HepG2 (cell line): ENCODE measurements around the gene FBXW5. TPM values are rescaled to one million over a fixed set of nuclear protein-coding genes. Genes with fewer than 3 reads are reported as not detected.
A peak's percentile ranks its signal among the peaks of the same experiment; 100 is the strongest.

Experiments
- ATF7-NPFF ChIP-seq: sonication (generic); formaldehyde crosslinking; IDR thresholded peaks from 2 replicates; pipeline ENCODE4 v1.8.1; 2023; ENCODE audit warnings: mild to moderate bottlenecking, low read depth, missing genetic modification reagents, moderate library complexity
- BHLHE40 ChIP-seq: IDR thresholded peaks from 2 replicates; pipeline ENCODE4 v1.6.1; 2011; ENCODE audit warnings: low read length, improper control_type of control experiment
- CCAR2 ChIP-seq: fragments of 200-400 bp; formaldehyde crosslinking; optimal IDR thresholded peaks from 2 replicates; pipeline ENCODE3; 2018; ENCODE audit warnings: low read depth, mild to moderate bottlenecking, low read length, moderate library complexity
- EHMT2 ChIP-seq: fragments of 200-600 bp; sonication (generic); IDR thresholded peaks from 2 replicates; pipeline ENCODE4 v1.7.0; 2017; ENCODE audit warnings: antibody characterized with exemption, low read depth, low read length, borderline replicate concordance
- FOXK1 ChIP-seq: sonication (generic); formaldehyde crosslinking; IDR thresholded peaks from 2 replicates; pipeline ENCODE4 v1.4.0; 2020; ENCODE audit warnings: low read depth, missing genetic modification reagents, borderline replicate concordance
- GATAD2A ChIP-seq: IDR thresholded peaks from 2 replicates; pipeline ENCODE4 v1.6.1; 2016
- HDAC2 ChIP-seq: sonication (generic); formaldehyde crosslinking; IDR thresholded peaks from 2 replicates; pipeline ENCODE4 v1.4.0; 2020; ENCODE audit warnings: missing genetic modification reagents
- HNF1B ChIP-seq: sonication (generic); formaldehyde crosslinking; IDR thresholded peaks from 2 replicates; pipeline ENCODE4 v1.5.1; 2020; ENCODE audit warnings: mild to moderate bottlenecking, moderate library complexity, missing genetic modification reagents
- JUN ChIP-seq: sonication (generic); formaldehyde crosslinking; IDR thresholded peaks from 2 replicates; pipeline ENCODE4 v1.4.0; 2020; ENCODE audit warnings: mild to moderate bottlenecking, missing genetic modification reagents
- NFKBIZ ChIP-seq: IDR thresholded peaks from 2 replicates; pipeline ENCODE4 v1.6.1; 2018; ENCODE audit warnings: missing genetic modification reagents, missing compliant biosample characterization
- NR2F1 ChIP-seq, 2 experiments: fragments of 450-650 bp in 1 of 2; formaldehyde crosslinking in 1 of 2; IDR thresholded peaks; 2 replicates each; pipeline versions ENCODE4 v1.5.0 to v1.6.1; 2016 to 2020; ENCODE audit warnings: mild to moderate bottlenecking in 1 of 2, missing compliant biosample characterization in 1 of 2, missing genetic modification reagents in 1 of 2, moderate library complexity in 1 of 2
- PCBP2 ChIP-seq: fragments of 200-400 bp; formaldehyde crosslinking; optimal IDR thresholded peaks from 2 replicates; pipeline ENCODE3; 2018; ENCODE audit warnings: low read length, low read depth; ENCODE audit not compliant: poor library complexity, severe bottlenecking
- PHF20 ChIP-seq: sonication (generic); formaldehyde crosslinking; IDR thresholded peaks from 2 replicates; pipeline ENCODE4 v1.5.0; 2020; ENCODE audit warnings: mild to moderate bottlenecking, missing genetic modification reagents
- RXRB ChIP-seq: IDR thresholded peaks from 2 replicates; pipeline ENCODE4 v1.6.1; 2016; ENCODE audit warnings: borderline replicate concordance, missing genetic modification reagents, missing compliant biosample characterization
- SMAD3 ChIP-seq: sonication (generic); formaldehyde crosslinking; IDR thresholded peaks from 2 replicates; pipeline ENCODE4 v1.4.0; 2020; ENCODE audit warnings: missing genetic modification reagents
- SP1 ChIP-seq, 2 experiments: fragments of 450-650 bp in 1 of 2; sonication (generic) in 1 of 2; formaldehyde crosslinking in 1 of 2; IDR thresholded peaks; 2 replicates each; pipeline versions ENCODE4 v1.4.0 to v1.6.1; 2016 to 2020; ENCODE audit warnings: missing genetic modification reagents in 1 of 2
- ZBTB38 ChIP-seq: sonication (generic); formaldehyde crosslinking; IDR thresholded peaks from 2 replicates; pipeline ENCODE4 v1.5.1; 2020; ENCODE audit warnings: mild to moderate bottlenecking, missing genetic modification reagents
- ZBTB7A ChIP-seq: sonication (generic); formaldehyde crosslinking; IDR thresholded peaks from 2 replicates; pipeline ENCODE4 v1.8.0; 2022; ENCODE audit warnings: mild to moderate bottlenecking, missing genetic modification reagents
- ZFP36L2 ChIP-seq: sonication (generic); formaldehyde crosslinking; IDR thresholded peaks from 2 replicates; pipeline ENCODE4 v1.4.0; 2020; ENCODE audit warnings: missing genetic modification reagents
- ZNF230 ChIP-seq: sonication (generic); formaldehyde crosslinking; IDR thresholded peaks from 2 replicates; pipeline ENCODE4 v1.4.0; 2020; ENCODE audit warnings: mild to moderate bottlenecking, missing genetic modification reagents
- ZNF598 ChIP-seq: sonication (generic); formaldehyde crosslinking; IDR thresholded peaks from 2 replicates; pipeline ENCODE4 v1.5.1; 2020; ENCODE audit warnings: mild to moderate bottlenecking, missing genetic modification reagents, borderline replicate concordance
- ZNF687 ChIP-seq: sonication (generic); formaldehyde crosslinking; IDR thresholded peaks from 2 replicates; pipeline ENCODE4 v1.5.1; 2020; ENCODE audit warnings: mild to moderate bottlenecking, missing genetic modification reagents, moderate library complexity
- ZNF7 ChIP-seq: IDR thresholded peaks from 2 replicates; pipeline ENCODE4 v1.6.1; 2016; ENCODE audit warnings: missing biosample characterization, missing genetic modification reagents
- ZNF749 ChIP-seq: sonication (generic); formaldehyde crosslinking; IDR thresholded peaks from 2 replicates; pipeline ENCODE4 v1.8.0; 2022; ENCODE audit warnings: mild to moderate bottlenecking, missing genetic modification reagents, moderate library complexity, borderline replicate concordance
- ZNF776 ChIP-seq: sonication (generic); formaldehyde crosslinking; IDR thresholded peaks from 2 replicates; pipeline ENCODE4 v1.4.0; 2020; ENCODE audit warnings: mild to moderate bottlenecking, missing genetic modification reagents
- polyA plus RNA-seq, 8 experiments: library from polyadenylated mRNA; depleted of rRNA in 3 of 8; stranded (reverse) in 7 of 8; unstranded in 1 of 8; fragments of >200 nt; fragmentation: Illumina TruSeq in 4 of 8; extraction: Trizol in 4 of 8; gene quantifications; 2 replicates each; pipeline versions ENCODE4 v1.2.1 to v1.2.3, GENCODE V29; 2011 to 2016; ENCODE audit warnings: low read depth in 4 of 8, missing spikeins in 1 of 8, mixed read lengths in 1 of 8; ENCODE audit not compliant: insufficient read depth in 1 of 8
- total RNA-seq, 5 experiments: library from RNA; depleted of rRNA; stranded (reverse); fragments of >200 nt; fragmentation: Illumina TruSeq; extraction: Trizol; gene quantifications; 2 replicates each; pipeline ENCODE4 v1.2.3, GENCODE V29; 2016; ENCODE audit warnings: low read depth in 1 of 5

Gene FBXW5
- total and polyA plus RNA-seq, 2 of the 13 experiments (the other 11 are each of a cell fraction or from before 2014, with no cell fraction given) = 52.0 to 60.4 TPM

- TF ChIP-seq ZBTB38 (CRISPR knock-in tag) (peak; percentile 62; the same call in 1 of the 2 replicates), PCBP2 (no peak), ZNF776 (no peak; the same call in 1 of the 2 replicates), ZNF598 (peak; percentile 90; the same call in 1 of the 2 replicates), ZFP36L2 (CRISPR knock-in tag) (no peak), ATF7-NPFF (CRISPR knock-in tag) (no peak), PHF20 (CRISPR knock-in tag) (peak; percentile 54; the same call in 1 of the 2 replicates), GATAD2A (CRISPR knock-in tag) (peak; percentile 49; the same call in 1 of the 2 replicates), ZNF230 (CRISPR knock-in tag) (0 out of 2 replicates have a peak, but pooled peaks have one; percentile 58), ZNF749 (CRISPR knock-in tag) (peak; percentile 78; the same call in 1 of the 2 replicates), FOXK1 (CRISPR knock-in tag) (peak; percentile 35; the same call in 1 of the 2 replicates), JUN (CRISPR knock-in tag) (peak; percentile 48; the same call in 1 of the 2 replicates), SP1 (IDR thresholded peaks at IDR 0.05) (no peak), SP1 (CRISPR knock-in tag; IDR thresholded peaks at IDR 0.05) (peak; percentile 59; the same call in 1 of the 2 replicates), NFKBIZ (CRISPR knock-in tag) (0 out of 2 replicates have a peak, but pooled peaks have one; percentile 47), ZNF7 (no peak), ZNF687 (peak; percentile 72), CCAR2 (peak; percentile 74), RXRB (0 out of 2 replicates have a peak, but pooled peaks have one; percentile 29), SMAD3 (no peak), BHLHE40 (peak; percentile 11), EHMT2 (peak; percentile 43; the same call in 1 of the 2 replicates), ZBTB7A (CRISPR knock-in tag) (0 out of 2 replicates have a peak, but pooled peaks have one; percentile 58), HDAC2 (CRISPR knock-in tag) (peak; percentile 30), HNF1B (peak; percentile 37; the same call in 1 of the 2 replicates), NR2F1 (CRISPR knock-in tag; IDR thresholded peaks at IDR 0.05) (peak in 1 of 2 experiments; percentile 87; a peak in 2 of 4 replicates)
Observed at GRCh38 chr9:136944519-136945332, at the start of gene FBXW5, which contains the start of gene C8G (continued).
